ENCODE data around the gene ENPP7. TPM values are rescaled to one million over a fixed set of nuclear protein-coding genes. Genes with fewer than 3 reads are reported as not detected.

The ENPP7 gene
- total RNA-seq, 1 experiment from 2014 or later = not detected

DNA sequence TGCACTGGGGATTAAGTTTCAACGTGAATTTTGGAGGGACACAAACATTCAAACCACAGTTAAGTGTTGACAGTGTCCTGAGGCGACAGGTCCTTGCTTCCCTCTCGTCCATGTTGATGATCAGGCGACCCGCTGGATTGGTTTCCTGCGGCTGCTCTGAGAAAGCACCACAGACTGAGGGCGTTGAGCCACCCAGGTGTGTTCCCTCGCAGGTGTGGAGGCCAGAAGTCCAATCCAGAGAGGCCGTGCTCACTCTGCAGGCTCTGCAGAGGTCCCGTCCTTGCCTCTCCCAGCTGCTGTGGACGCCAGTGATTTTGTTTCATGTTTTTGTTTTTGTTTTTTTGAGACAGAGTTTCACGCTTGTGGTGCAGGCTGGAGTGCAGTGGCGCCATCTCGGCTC is 24.8 kb downstream of the ENPP7 start:
- H2AFZ ChIP-seq (ENCODE audit: low read depth, low read length, poor library complexity, severe bottlenecking) = no peak overlapping the region
- CTCF ChIA-PET = no interaction called here
- TF ChIP-seq ATF3 (IDR thresholded peaks at IDR 0.05) (no peak), SP1 (IDR thresholded peaks at IDR 0.05; ENCODE audit: low read depth) (no peak), POLR2A (IDR thresholded peaks at IDR 0.05; ENCODE audit: borderline replicate concordance, extremely low read depth, insufficient read depth, insufficient read length) (no peak), EZH2phosphoT487 (IDR thresholded peaks at IDR 0.05; ENCODE audit: borderline replicate concordance) (no peak), RAD21 (IDR thresholded peaks at IDR 0.05; ENCODE audit: low read depth) (no peak), TCF7L2 (IDR thresholded peaks at IDR 0.05; ENCODE audit: borderline replicate concordance, extremely low read depth, insufficient read depth, insufficient read length) (no peak), POLR2AphosphoS5 (IDR thresholded peaks at IDR 0.05; ENCODE audit: low read depth, low read length) (no peak), SIN3A (IDR thresholded peaks at IDR 0.05; ENCODE audit: low read depth) (no peak)
- TF ChIP-seq, protein P1, sequence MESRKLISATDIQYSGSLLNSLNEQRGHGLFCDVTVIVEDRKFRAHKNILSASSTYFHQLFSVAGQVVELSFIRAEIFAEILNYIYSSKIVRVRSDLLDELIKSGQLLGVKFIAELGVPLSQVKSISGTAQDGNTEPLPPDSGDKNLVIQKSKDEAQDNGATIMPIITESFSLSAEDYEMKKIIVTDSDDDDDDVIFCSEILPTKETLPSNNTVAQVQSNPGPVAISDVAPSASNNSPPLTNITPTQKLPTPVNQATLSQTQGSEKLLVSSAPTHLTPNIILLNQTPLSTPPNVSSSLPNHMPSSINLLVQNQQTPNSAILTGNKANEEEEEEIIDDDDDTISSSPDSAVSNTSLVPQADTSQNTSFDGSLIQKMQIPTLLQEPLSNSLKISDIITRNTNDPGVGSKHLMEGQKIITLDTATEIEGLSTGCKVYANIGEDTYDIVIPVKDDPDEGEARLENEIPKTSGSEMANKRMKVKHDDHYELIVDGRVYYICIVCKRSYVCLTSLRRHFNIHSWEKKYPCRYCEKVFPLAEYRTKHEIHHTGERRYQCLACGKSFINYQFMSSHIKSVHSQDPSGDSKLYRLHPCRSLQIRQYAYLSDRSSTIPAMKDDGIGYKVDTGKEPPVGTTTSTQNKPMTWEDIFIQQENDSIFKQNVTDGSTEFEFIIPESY (IDR thresholded peaks at IDR 0.05; ENCODE audit: extremely low read depth, insufficient replicate concordance, low read length) = no peak
- POLR2A ChIA-PET = no interaction called here
- RAD21 ChIA-PET (ENCODE audit: low non-redundant PET in 1 of 2, low total read pairs in 2 of 2, uncharacterized antibody in 2 of 2, unreplicated experiment in 2 of 2) = no interaction called here
- no peak overlapping the region for H3K27ac ChIP-seq (ENCODE audit: low read depth, low read length)
- H3K9me3 ChIP-seq (ENCODE audit: control insufficient read depth in 1 of 2, insufficient read depth in 1 of 2, low read depth in 1 of 2, low read length in 2 of 2) = no peaks in the 10 kb centered on the region
- H3K36me3 ChIP-seq (ENCODE audit: control insufficient read depth in 1 of 2, insufficient read depth in 2 of 2, low read length in 2 of 2) = no peaks in the 10 kb centered on the region
- H3K4me1 ChIP-seq (ENCODE audit: control insufficient read depth in 1 of 2, insufficient read depth in 2 of 2, low read length in 2 of 2) = peaks cover 4% of the 10 kb centered on the region in 2 experiments; a peak in 3 of 4 replicates
- no TSS peak for BruUV-seq (replicated peaks)
- no peaks in the 10 kb centered on the region for H4K20me1 ChIP-seq (ENCODE audit: insufficient read depth)
- H3K4me3 ChIP-seq (replicated peaks in 1 of 2; ENCODE audit: low read depth in 1 of 2, low read length in 2 of 2) = no peak overlapping the region
- no peak overlapping the region for H3K9ac ChIP-seq (ENCODE audit: low read length)
- no peaks in the 10 kb centered on the region for H3K79me2 ChIP-seq (ENCODE audit: insufficient read depth, low read length)
- ATAC-seq = no peak
- intact Hi-C loops (cut with micrococcal nuclease) = no loop called here
- H3K4me2 ChIP-seq (ENCODE audit: low read length) = no peak overlapping the region
- H3K27me3 ChIP-seq (ENCODE audit: insufficient read depth, low read length) = no peaks in the 10 kb centered on the region
- DNase-seq (ENCODE audit: low read depth, low spot score) = no peak
- H3K9me2 ChIP-seq (ENCODE audit: insufficient read depth) = no peaks in the 10 kb centered on the region
